ENCODE results near the gene CELF2.

The CELF2 gene

DNA sequence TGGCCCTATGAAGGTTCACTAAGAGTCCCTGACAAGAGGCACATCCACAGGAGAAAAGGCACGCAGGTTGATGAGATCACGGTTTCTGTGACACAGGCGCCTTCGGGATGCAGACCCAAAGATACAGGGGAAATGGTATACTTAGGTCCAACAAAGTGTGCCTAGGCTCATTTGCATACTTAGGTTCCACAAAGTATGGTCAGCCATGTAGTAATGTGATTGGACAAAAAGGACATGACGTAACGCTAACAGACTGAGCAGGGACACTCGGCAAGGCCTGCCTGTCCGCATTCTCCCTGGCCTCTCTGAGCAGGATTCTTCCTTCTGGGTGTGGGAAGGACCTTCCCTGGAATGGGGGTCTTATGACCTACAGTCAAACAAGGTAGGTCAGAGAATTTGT is 190.6 kb downstream of the CELF2 start:
- no peak for DNase-seq
- no peak overlapping the region for H3K27ac ChIP-seq
- no peaks in the 10 kb centered on the region for H3K4me1 ChIP-seq
- intact Hi-C loops (cut with DNase I; ENCODE audit: low total_unique reads), result no loop called here
- H3K4me3 ChIP-seq, result no peak overlapping the region
- H3K36me3 ChIP-seq, result no peaks in the 10 kb centered on the region
- H3K9me3 ChIP-seq, result no peaks in the 10 kb centered on the region
- TF ChIP-seq, protein P1, sequence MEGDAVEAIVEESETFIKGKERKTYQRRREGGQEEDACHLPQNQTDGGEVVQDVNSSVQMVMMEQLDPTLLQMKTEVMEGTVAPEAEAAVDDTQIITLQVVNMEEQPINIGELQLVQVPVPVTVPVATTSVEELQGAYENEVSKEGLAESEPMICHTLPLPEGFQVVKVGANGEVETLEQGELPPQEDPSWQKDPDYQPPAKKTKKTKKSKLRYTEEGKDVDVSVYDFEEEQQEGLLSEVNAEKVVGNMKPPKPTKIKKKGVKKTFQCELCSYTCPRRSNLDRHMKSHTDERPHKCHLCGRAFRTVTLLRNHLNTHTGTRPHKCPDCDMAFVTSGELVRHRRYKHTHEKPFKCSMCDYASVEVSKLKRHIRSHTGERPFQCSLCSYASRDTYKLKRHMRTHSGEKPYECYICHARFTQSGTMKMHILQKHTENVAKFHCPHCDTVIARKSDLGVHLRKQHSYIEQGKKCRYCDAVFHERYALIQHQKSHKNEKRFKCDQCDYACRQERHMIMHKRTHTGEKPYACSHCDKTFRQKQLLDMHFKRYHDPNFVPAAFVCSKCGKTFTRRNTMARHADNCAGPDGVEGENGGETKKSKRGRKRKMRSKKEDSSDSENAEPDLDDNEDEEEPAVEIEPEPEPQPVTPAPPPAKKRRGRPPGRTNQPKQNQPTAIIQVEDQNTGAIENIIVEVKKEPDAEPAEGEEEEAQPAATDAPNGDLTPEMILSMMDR (IDR thresholded peaks at IDR 0.05), result no peak
- no peaks in the 10 kb centered on the region for H3K27me3 ChIP-seq

DNA sequence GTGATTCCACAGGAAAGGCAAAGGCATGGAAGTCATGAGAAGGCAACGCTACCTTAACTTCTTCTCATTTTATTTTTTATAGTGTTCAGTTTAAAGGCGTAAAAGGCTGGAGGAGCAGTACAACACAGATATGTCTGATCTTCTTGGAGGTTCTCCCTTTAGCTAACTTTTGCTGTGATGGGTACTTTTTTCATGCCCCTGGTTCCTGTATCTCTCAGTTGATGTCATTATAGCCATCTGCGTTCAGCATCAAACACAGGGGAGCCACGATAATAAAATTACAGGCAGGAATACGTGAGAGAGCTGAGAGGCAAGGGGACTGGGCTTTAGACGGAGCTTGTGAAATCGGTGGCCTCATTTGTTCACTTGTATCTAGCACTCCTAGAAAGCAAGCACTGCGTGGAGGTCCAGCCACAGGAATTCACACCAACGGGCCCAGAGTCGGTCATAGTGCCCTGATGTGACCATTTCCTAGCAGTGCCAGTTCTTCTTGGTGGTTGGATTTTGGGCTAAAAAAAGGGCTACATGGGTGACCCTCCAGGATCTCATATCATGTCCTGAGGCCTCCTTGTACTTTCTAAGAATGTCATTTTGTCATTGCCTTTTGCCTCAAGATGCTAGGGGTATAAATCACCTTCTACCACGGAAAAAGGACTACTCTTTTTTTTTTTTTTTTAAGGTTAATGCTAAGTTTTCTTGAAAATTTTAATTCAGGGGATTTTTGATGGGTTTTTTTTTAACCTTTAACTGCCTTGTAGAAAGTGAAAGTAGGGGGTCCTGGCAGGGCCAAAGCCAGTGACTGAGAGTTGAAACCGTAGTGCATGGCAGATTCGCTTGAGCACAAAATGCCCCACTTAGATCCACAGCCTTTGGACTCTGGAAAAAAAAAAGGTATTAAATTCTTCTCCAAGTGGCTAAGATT is 191.5 kb downstream of the CELF2 start:
- Histone ChIP-seq H3K4me3 (no peak overlapping the region), H3K27ac (no peak overlapping the region), H3K36me3 (no peaks in the 10 kb centered on the region), H3K9me3 (no peaks in the 10 kb centered on the region), H3K4me1 (no peaks in the 10 kb centered on the region), H3K27me3 (no peaks in the 10 kb centered on the region)
- intact Hi-C loops (cut with DNase I; ENCODE audit: low total_unique reads), result no loop called here
- DNase-seq, result no peak
- TF ChIP-seq, protein P1 (IDR thresholded peaks at IDR 0.05), result no peak

DNA sequence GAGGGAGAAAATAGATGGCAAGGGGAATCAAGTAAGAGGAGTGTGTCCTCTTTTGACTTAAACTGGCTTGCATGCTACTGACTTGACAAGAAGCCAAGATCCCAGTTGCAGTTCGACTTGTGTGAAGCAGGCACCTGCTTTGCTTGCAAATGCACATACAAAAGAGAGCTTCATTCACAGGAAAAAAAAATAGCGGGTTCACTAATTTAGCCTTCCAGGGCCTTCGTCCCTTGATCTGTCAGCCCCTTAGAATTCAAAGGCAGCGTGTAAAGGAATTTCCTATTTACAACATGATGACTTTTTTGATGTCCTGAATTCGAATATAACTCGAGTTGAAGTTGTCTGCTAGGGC is 192.1 kb downstream of the CELF2 start:
- no peak for DNase-seq
- Histone ChIP-seq H3K27ac (no peak overlapping the region), H3K9me3 (no peaks in the 10 kb centered on the region), H3K4me1 (no peaks in the 10 kb centered on the region), H3K27me3 (no peaks in the 10 kb centered on the region), H3K36me3 (no peaks in the 10 kb centered on the region), H3K4me3 (no peak overlapping the region)
- TF ChIP-seq, protein P1 (IDR thresholded peaks at IDR 0.05), result no peak
- intact Hi-C loops (cut with DNase I; ENCODE audit: low total_unique reads), result no loop called here

DNA sequence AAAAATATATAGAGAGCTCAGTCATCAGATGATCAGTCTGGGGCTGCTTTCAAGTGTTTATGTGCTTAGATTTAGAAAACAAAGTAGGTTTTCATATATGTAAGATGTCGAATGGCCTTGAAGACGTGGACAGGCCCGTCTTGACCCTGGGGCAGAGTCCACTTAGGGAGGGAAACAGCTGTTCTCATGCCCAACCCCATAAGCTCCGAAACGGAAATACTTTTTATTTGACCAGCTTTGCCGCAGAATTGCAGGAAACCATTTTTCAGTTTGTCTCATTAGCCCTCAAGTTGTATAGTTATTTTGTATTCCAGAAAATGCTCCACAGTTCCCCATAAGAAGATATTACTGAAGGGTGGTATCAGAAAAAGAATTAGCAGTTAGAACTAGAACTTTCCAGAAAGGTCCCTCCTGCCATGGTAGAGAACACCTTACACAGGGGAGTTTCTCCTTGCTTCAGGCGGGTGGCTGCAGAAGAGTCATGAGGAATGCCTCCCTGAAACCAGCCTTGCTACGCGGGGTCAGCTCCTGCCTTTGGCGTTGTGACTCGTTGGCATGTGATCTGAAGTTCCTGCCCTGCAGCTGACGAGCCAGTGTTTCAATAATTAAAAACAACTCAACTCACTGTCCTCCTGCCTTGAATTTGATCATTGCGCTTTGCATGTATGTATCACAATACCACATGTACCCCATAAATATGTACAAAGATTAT is 192.7 kb downstream of the CELF2 start:
- H3K36me3 ChIP-seq, result no peaks in the 10 kb centered on the region
- no peak overlapping the region for H3K27ac ChIP-seq
- H3K4me1 ChIP-seq, result peaks cover 0 to 3% (median 0%) of the 10 kb centered on the region in 4 donors
- TF ChIP-seq, protein P1 (IDR thresholded peaks at IDR 0.05), result no peak
- no peak for DNase-seq
- no peak overlapping the region for H3K4me3 ChIP-seq
- no peaks in the 10 kb centered on the region for H3K9me3 ChIP-seq
- H3K27me3 ChIP-seq, result no peaks in the 10 kb centered on the region
- intact Hi-C loops (cut with DNase I; ENCODE audit: low total_unique reads), result no loop called here

DNA sequence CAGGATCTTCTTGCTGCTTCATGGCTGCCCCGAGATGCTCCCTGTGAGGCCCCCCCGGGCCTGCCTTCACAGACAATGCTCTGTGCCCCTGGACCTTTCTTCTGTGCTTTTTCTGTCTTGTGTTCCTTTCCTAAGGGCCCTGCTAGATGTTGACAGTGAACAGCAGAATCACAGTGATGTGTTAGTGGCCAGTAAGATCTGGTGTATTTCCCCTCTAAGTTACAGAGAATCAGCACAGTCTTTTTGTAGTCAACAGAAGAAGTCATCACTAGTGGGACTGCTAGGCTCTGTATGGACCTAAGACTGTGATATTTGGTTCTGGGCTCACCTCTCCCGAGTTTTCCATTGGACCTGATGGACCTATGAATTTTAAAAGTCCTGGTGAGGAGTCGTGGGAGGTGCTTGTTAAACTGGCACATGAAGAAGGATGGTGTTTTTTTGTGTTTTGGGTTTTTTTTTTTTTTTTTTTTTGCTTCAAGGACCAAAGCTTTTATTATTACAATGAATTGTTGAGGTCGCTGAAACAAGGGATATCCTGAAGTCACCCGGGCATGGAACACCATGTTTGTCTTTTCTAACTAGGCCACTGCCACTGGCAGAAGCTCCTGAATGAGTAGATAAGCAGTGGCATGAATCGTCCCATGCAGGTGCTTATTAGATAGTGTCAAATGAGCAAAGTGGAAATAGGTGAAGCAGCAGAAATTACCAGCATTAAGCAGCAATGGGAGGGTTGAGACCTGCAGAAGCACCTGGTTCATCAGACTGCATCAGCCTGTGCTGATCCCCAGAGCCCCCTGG is 194.8 kb downstream of the CELF2 start:
- TF ChIP-seq, protein P1 (IDR thresholded peaks at IDR 0.05), result no peak
- Histone ChIP-seq H3K27ac (no peak overlapping the region), H3K36me3 (peaks cover 0 to 5% (median 0%) of the 10 kb centered on the region in 3 donors), H3K4me1 (peaks cover 0 to 13% (median 0%) of the 10 kb centered on the region in 4 donors), H3K27me3 (no peaks in the 10 kb centered on the region), H3K9me3 (no peaks in the 10 kb centered on the region), H3K4me3 (no peak overlapping the region)
- DNase-seq, result no peak
- intact Hi-C loops (cut with DNase I; ENCODE audit: low total_unique reads), result no loop called here
